GM13977 (cell line): ENCODE results near the gene GATB.
"Not testable (repeated sequence)": the region's sequence is repeated elsewhere in the genome, so short reads cannot be mapped to it uniquely, and the experiment has no call there.

Experiments
- DNase-seq: peaks from one replicate; pipeline ENCODE4 v3.0.0; 2012; ENCODE audit warnings: low spot score
- CTCF ChIP-seq: IDR thresholded peaks from 2 replicates; pipeline ENCODE4 v1.5.1; 2012; ENCODE audit warnings: mild to moderate bottlenecking, control low read depth; ENCODE audit not compliant: insufficient read depth; ENCODE audit errors: extremely low read depth, missing control alignments
- in situ Hi-C: fragments of 300-500 bp; cut with MboI; formaldehyde crosslinking; loops from one replicate; pipeline ENCODE4 v1.12.0; 2022; ENCODE audit warnings: low sequenced_read_pairs, low pct_unique_long_range_greater_than_20kb, mixed read lengths, inconsistent platforms; ENCODE audit not compliant: unreplicated experiment

Gene GATB

GRCh38 chr4:151743894-151744293 lies 16.9 kb downstream of the GATB start:
- TF ChIP-seq CTCF, result no peak
- no peak for DNase-seq
- in situ Hi-C loops, result no loop called here

- in situ Hi-C loops, result no loop called here
- DNase-seq, result peak; percentile 34
- TF ChIP-seq CTCF, result peak; percentile 19
Measured at GRCh38 chr4:151743128-151743854, 17.5 kb downstream of the GATB start.

- DNase-seq, result no peak
- no peak for TF ChIP-seq CTCF
- in situ Hi-C loops, result no loop called here
Measured at GRCh38 chr4:151738720-151739517, 21.9 kb downstream of the GATB start.

- DNase-seq, in situ Hi-C loops: not testable (repeated sequence)
Measured at GRCh38 chr4:151736852-151737251, 24.0 kb downstream of the GATB start.

GRCh38 chr4:151736361-151736760 lies 24.4 kb downstream of the GATB start:
- no peak for DNase-seq
- no peak for TF ChIP-seq CTCF
- in situ Hi-C loops, result no loop called here

GRCh38 chr4:151731670-151732069 lies 29.1 kb downstream of the GATB start:
- in situ Hi-C loops, DNase-seq: not testable (repeated sequence)

- in situ Hi-C loops, result no loop called here
- no peak for DNase-seq
- no peak for TF ChIP-seq CTCF
Measured at GRCh38 chr4:151729731-151730559, 30.9 kb downstream of the GATB start.
